Uterus (tissue), 2 donors: ENCODE measurements around the gene ATP1A2.

Experiments
- POLR2A ChIP-seq, 2 donors: fragments of 450-650 bp; IDR thresholded peaks; one replicate each; pipeline ENCODE4 v1.6.1; 2016; ENCODE audit warnings: antibody characterized with exemption in 2 of 2, mild to moderate bottlenecking in 1 of 2, moderate library complexity in 1 of 2
- TF ChIP-seq, protein P1 (sequence below), 4 experiments: fragments of 200-600 bp in 2 of 4; fragments of 450-650 bp in 2 of 4; sonication (generic) in 2 of 4; IDR thresholded peaks; one replicate each; pipeline ENCODE4 v1.5.1; 2016 to 2019; ENCODE audit warnings: antibody characterized with exemption in 4 of 4, mild to moderate bottlenecking in 2 of 4, moderate library complexity in 1 of 4

DNA sequence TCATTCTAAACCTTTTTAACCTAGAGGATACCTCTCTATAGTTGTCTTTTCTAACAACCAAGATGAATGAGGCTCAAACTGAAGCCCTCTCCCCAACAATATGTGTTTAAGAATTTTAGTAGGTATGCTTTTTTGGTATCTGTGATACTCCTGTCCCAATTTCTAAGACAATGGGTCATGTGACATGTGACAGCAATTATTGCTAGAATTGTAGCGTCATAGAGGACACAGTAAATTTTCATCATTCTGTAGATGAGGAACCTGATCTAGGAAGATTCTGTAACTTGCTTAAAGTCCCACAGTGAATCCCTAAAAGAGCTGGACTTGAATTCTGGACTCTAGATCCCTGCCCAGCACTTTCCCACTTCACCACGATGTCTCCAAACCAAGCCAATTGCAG, 63.2 kb downstream of the ATP1A2 start:
- TF ChIP-seq, protein P1, sequence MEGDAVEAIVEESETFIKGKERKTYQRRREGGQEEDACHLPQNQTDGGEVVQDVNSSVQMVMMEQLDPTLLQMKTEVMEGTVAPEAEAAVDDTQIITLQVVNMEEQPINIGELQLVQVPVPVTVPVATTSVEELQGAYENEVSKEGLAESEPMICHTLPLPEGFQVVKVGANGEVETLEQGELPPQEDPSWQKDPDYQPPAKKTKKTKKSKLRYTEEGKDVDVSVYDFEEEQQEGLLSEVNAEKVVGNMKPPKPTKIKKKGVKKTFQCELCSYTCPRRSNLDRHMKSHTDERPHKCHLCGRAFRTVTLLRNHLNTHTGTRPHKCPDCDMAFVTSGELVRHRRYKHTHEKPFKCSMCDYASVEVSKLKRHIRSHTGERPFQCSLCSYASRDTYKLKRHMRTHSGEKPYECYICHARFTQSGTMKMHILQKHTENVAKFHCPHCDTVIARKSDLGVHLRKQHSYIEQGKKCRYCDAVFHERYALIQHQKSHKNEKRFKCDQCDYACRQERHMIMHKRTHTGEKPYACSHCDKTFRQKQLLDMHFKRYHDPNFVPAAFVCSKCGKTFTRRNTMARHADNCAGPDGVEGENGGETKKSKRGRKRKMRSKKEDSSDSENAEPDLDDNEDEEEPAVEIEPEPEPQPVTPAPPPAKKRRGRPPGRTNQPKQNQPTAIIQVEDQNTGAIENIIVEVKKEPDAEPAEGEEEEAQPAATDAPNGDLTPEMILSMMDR (IDR thresholded peaks at IDR 0.05) = no peak
- no peak for TF ChIP-seq POLR2A (IDR thresholded peaks at IDR 0.05)
